Dedifferentiated amniotic fluid mesenchymal stem cell (primary cell): ENCODE results near the gene KCNT2.

Experiments
- DNase-seq: peaks from one replicate; pipeline ENCODE4 v3.0.0-alpha.2; 2016; ENCODE audit errors: extremely low spot score

Gene KCNT2

DNA sequence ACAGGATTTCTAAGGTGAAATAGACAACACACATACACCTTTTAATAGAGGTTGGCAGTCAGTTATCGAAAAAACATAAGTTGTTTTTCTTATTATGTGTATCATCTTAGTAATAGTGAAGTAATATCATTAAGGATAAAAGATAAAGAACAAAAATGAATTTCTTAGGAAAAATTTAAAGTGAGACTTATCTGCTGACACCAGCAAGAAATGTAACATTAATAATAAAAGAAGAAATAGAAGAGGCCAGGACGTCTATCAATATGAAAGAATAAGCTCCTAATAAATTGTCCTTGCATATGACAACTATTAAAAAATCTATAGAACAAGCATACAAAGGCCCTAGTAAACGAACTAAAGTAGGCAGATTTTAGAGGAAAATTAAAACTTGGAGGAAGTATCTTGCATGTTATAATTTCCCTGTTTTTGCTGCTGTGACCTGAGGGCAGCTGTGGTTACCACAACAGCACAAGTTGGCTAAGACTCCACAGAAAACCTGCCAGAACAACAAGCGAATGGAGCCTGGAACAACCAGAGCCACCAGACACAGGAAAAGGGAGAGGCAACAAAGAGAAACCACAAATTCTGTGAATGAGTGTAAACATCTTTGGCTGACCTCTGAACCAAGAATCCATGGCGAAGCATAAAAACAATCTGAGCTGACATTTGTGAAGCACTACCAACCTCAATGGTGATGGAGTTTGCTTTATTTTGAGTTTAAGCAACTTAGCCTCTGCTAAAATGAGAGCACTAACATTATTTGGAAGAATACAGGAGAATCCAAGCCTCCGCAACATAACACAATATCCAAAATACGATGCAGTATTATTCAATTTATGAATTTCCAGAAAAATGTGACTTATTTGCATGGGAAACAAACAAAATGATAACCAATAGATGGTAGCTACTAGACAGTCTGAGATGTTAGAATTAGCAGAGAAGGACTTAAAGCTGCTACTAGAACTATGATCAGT, 207.5 kb downstream of the KCNT2 start:
- peak; percentile 61 for DNase-seq

DNA sequence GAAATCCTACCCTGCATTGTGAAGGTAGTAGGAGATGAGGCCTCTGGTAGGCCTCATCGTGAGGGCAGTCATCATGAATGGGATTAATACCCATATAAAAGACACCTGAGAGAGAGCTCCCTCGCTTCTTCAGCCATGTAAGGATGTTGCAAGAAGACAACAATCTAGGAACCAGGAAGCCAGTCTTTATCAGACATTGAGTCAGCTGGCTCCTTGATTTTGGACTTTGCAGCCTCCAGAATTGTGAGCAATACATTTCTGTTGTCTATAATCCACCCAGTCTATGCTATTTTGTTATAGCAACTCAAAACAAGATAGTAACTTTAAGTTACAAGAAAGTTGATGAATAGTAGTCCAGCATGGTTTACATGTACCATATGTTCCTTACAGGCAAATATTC, 208.5 kb downstream of the KCNT2 start:
- no peak for DNase-seq

DNA sequence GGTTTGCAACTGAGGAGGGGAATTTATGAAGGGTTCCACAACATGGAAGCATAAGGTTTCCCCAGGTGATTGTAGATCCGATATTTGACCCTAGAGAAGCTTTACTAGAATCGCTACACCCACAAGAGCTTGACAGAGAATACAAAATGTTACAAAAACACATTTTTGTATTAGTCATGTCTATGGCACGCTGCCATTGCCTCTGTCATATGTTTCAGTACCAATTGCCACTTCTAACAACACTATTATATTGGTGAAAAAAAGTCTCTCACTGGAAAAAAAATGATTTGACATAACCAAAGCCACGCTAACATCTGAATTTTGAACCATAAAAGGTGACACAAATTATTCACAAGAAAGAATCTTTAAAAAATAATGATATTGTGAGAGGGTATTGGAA, 214.5 kb downstream of the KCNT2 start:
- DNase-seq, result no peak

- DNase-seq, result no peak
Measured at GRCh38 chr1:196393282-196393681, 215.0 kb downstream of the KCNT2 start.

DNA sequence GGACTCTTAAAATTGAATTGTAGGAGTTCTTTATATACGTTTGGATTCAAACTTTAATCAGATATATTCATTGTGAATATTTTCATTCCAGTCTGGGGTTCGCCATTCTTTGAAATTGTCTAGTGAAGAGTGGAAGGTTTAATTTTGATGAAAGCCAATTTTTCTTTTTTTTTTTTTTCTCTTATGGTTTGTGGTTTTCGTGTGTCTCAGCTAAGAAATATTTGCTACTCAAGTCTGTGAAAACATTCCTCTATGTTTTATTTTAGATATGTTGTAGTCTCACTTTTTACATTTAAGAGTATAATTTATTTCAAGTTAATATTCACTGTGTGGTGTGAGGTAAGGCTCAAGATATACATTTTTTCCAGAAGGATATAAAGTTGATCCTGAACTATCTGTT, 220.5 kb downstream of the KCNT2 start:
- no peak for DNase-seq

DNA sequence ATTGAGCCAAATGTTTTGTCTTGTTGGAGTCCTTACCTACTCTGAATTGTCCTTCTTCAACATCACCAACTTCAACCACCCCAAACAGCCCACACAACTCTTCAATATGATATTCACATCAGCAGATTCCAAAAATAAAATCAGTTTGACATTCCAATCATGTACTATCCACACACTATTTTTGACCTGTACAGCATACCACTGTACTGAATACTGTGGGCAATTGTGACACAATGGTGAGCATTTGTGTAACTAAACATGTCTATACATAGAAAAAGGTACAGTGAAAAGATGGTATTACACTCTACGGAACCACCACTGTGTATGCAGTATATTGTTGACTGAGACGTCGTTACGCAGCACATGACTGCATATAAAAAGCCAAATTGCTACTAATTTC, 223.1 kb downstream of the KCNT2 start:
- no peak for DNase-seq

GRCh38 chr1:196382383-196382782, 225.9 kb downstream of the KCNT2 start:
- no peak for DNase-seq

GRCh38 chr1:196381544-196381943, 226.7 kb downstream of the KCNT2 start:
- no peak for DNase-seq

DNA sequence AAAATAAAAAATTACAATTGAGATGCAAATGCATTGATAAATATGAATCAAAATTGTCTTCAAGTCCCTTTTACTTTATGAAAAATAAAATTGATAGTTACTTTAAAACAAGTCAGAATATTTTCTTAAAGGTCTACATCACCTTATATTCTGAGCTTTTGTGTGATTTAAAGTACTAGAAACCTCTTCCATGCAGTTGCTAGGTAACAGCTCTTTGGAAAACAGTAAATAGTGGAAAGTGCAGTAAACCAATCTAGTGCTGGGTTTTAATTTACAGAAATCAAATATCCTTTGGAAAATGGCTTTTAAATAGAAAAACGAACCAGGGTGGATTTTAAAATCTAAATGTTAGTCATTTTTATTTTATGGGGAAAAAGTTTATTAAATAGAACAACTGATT, 227.9 kb downstream of the KCNT2 start:
- no peak for DNase-seq

- no peak for DNase-seq
Measured at GRCh38 chr1:196377811-196378210, 230.4 kb downstream of the KCNT2 start.

DNA sequence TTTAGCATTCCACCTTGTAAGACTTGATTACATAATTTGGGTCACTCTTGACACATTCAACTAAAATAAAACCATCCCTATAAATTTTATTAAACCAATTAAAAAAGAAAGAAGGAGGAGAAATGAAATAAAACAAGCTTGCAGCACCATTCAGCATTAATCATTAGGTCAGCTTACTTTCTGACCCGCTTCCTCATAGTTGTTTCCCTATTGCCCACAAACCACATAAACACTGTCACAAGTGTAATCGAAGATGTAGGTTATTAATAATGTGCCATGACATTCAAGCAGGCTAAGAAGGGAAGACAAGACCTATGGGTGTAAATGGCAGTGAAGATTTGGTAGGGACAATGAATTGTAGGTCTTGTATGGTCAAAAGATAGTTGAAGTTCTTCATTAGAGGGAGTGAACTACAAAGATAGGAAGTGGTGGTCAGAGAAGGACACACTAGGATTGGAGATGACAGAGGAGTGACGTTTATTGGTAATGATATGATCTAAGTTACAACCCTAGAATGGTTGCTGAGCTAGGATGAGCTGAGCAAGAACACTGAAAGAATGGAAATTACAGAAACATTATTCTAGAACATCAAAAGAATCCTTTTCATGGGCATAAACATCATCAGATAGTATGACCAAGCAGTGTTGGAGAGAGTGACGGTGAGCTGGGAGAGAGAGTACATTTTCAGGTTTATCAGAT, 231.5 kb downstream of the KCNT2 start:
- no peak for DNase-seq

DNA sequence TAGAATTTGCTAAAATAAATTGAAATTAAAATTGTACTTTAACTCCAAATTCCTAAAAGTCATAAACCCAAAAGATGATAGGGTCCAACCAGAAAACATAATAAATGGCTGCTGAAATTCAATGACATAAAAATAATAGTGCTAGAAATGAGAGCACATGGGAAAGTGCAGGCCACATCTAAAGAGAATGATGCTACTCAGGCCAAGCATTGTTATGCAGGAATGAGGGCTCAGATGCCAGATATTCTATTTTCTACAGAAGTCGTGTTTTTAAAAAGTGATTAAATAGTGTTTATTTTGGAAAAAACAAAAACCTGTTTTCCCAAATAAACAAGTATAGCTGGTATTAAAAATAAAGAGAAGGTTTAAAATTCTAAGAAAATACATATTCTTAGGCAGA, 234.4 kb downstream of the KCNT2 start:
- no peak for DNase-seq

- no peak for DNase-seq
Measured at GRCh38 chr1:196372896-196373536, 235.2 kb downstream of the KCNT2 start.

DNA sequence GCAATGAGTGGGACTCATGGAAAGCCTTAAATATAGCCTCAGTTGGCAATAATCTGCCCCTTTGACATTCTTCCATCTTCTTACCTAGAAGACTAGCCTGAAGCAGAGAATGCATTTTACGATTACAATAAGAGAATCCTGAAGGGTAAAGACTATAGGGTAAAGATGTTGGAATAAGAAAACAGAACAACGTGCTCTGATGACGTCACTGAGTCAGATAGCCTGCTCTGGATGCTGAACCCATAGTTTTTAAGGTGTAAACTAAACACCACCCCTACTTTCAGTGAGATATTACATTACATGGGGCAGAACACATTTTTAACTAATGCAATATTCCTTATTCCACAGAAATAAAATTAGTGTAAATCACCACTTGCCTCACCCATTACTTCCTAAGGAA, 240.4 kb downstream of the KCNT2 start:
- DNase-seq, result no peak

GRCh38 chr1:196366817-196367495, 241.3 kb downstream of the KCNT2 start:
- no peak for DNase-seq

- no peak for DNase-seq
Measured at GRCh38 chr1:196361112-196361714, 247.0 kb downstream of the KCNT2 start.

- DNase-seq, result no peak
Measured at GRCh38 chr1:196357913-196358312, 250.3 kb downstream of the KCNT2 start.

DNA sequence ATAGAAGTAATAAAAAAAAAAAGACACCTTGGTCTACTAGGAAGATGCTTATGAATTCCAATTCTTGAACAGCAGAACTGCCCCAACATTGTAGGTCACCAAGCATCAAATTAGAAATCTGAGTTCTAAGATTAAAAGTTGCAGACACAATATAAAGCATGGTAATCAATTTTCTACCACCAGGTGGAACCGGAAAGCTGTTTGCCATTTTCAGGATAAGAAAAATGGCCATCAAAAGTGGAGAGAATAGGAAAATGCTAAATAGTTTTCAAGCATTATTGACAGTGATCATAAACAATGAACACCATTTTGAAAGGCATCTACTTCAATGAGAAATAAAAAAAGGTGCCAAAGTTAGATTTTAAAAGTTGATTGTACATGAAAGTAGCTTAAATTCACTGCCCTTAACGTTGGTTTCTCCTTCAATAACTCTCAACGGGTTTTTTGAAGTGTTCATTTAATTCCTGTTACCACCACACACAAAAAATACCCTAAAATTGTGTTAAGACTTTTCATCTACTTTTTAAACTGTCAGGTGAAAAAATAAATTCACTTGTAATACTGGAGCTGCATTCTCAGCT, 252.9 kb downstream of the KCNT2 start:
- DNase-seq, result peak; percentile 58

DNA sequence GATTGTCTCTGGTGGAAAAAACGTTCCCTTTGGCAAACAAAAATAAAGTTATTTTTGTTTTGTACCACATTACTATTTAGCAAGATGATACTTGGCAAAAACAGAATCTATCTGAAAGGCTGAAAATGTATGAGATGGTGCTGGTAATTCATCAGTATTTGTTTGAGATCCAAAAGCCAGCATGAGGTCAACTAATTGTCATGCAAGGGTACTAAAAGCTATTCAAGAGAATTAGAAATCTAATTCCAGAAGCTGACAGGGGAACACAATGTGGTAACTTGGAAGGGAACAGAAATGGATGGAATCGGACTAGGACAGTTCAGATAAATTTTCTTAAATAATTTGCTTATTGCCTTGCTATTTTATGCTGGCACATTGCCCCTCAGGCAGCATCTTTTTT, 263.8 kb downstream of the KCNT2 start:
- no peak for DNase-seq

GRCh38 chr1:196324345-196324744, 283.9 kb downstream of the KCNT2 start:
- no peak for DNase-seq

DNA sequence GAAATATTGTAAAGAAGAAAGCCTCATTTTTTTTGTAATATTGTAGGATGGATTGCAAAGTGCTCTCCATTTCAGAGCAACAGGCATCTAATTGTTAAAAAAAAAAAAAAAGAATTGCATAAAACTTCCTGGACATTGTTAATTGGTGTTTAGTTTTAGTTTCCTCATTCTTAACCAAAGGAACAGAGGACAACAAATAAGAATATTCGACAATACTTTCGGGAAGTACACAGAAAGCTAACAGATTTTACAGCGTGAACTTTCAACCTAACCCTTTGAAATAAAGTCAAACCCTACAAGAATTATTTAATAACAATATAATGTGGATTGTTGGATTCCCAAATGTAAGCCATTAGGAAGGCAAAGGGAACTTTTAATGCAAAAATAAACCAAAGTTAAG, 284.4 kb downstream of the KCNT2 start:
- no peak for DNase-seq
